Liver (tissue), 9 donors: Measurements from ENCODE around the gene HOXD12. TPM values are rescaled to one million over a fixed set of nuclear protein-coding genes. Genes with fewer than 3 reads are reported as not detected.
A peak's percentile ranks its signal among the peaks of the same experiment; 100 is the strongest.

ENCODE experiments used
- DNase-seq: peaks from one replicate; pipeline ENCODE4 v3.0.0-alpha.2; 2017; ENCODE audit warnings: low spot score
- H3K27ac ChIP-seq, 2 donors: one replicate each; pipeline ENCODE4 v1.7.0; 2013; ENCODE audit warnings: inconsistent platforms in 2 of 2, low read length in 2 of 2, control low read depth in 1 of 2, low read depth in 1 of 2, mild to moderate bottlenecking in 1 of 2
- H3K27me3 ChIP-seq, 4 donors: one replicate each; pipeline versions ENCODE4 v1.6.1 to v1.7.0; 2013; ENCODE audit warnings: low read length in 3 of 4, inconsistent platforms in 1 of 4, mild to moderate bottlenecking in 1 of 4, moderate library complexity in 1 of 4; ENCODE audit not compliant: control insufficient read depth in 4 of 4, insufficient read depth in 4 of 4
- H3K36me3 ChIP-seq, 4 donors: one replicate each; pipeline versions ENCODE4 v1.6.1 to v1.7.0; 2013; ENCODE audit warnings: low read length in 3 of 4, mild to moderate bottlenecking in 3 of 4, low read depth in 1 of 4, moderate library complexity in 1 of 4; ENCODE audit not compliant: control insufficient read depth in 4 of 4, insufficient read depth in 3 of 4
- H3K4me1 ChIP-seq, 4 donors: one replicate each; pipeline versions ENCODE4 v1.6.1 to v1.7.0; 2013; ENCODE audit warnings: low read length in 3 of 4, mild to moderate bottlenecking in 3 of 4, moderate library complexity in 1 of 4; ENCODE audit not compliant: control insufficient read depth in 4 of 4, insufficient read depth in 4 of 4
- H3K4me3 ChIP-seq, 3 donors: one replicate each; pipeline versions ENCODE4 v1.6.1 to v1.7.0; 2013; ENCODE audit warnings: low read length in 3 of 3, control low read depth in 1 of 3, low read depth in 1 of 3, mild to moderate bottlenecking in 1 of 3
- H3K9ac ChIP-seq, 2 donors: one replicate each; pipeline ENCODE4 v1.7.0; 2013; ENCODE audit warnings: low read length in 2 of 2, mild to moderate bottlenecking in 2 of 2, moderate library complexity in 2 of 2, control low read depth in 1 of 2, low read depth in 1 of 2
- H3K9me3 ChIP-seq, 4 donors: one replicate each; pipeline versions ENCODE4 v1.6.1 to v1.7.0; 2013; ENCODE audit warnings: low read length in 3 of 4; ENCODE audit not compliant: control insufficient read depth in 4 of 4
- CTCF ChIP-seq: fragments of 150-350 bp; IDR thresholded peaks from 2 replicates; pipeline ENCODE4 v1.5.1; 2017; ENCODE audit warnings: improper control_type of control experiment, low read depth, low read length; ENCODE audit not compliant: missing input control
- EGR1 ChIP-seq, 2 donors: IDR thresholded peaks; 2 replicates each; pipeline ENCODE4 v1.6.1; 2016 to 2018; ENCODE audit warnings: antibody characterized with exemption in 2 of 2, low read depth in 2 of 2
- FOXA1 ChIP-seq: IDR thresholded peaks from 2 replicates; pipeline ENCODE4 v1.6.1; 2016; ENCODE audit warnings: antibody characterized with exemption
- FOXA2 ChIP-seq: IDR thresholded peaks from 2 replicates; pipeline ENCODE4 v1.6.1; 2016; ENCODE audit warnings: antibody characterized with exemption
- GABPA ChIP-seq, 2 donors: IDR thresholded peaks in 1 of 2; conservative IDR thresholded peaks in 1 of 2; 2 replicates each; pipeline ENCODE4 v1.6.1; 2016; ENCODE audit warnings: antibody characterized with exemption in 2 of 2, mild to moderate bottlenecking in 1 of 2, moderate library complexity in 1 of 2
- HNF4A ChIP-seq, 2 donors: conservative IDR thresholded peaks; 2 replicates each; pipeline ENCODE4 v1.6.1; 2016; ENCODE audit warnings: antibody characterized with exemption in 2 of 2, mild to moderate bottlenecking in 2 of 2
- HNF4G ChIP-seq: IDR thresholded peaks from 2 replicates; pipeline ENCODE4 v1.6.1; 2016; ENCODE audit warnings: antibody characterized with exemption
- JUND ChIP-seq, 2 donors: IDR thresholded peaks; 2 replicates each; pipeline ENCODE4 v1.6.1; 2016; ENCODE audit warnings: antibody characterized with exemption in 2 of 2
- MAX ChIP-seq: IDR thresholded peaks from 2 replicates; pipeline ENCODE4 v1.6.1; 2016; ENCODE audit warnings: antibody characterized with exemption
- NR2F2 ChIP-seq: IDR thresholded peaks from 2 replicates; pipeline ENCODE4 v1.6.1; 2016; ENCODE audit warnings: antibody characterized with exemption
- RAD21 ChIP-seq, 2 donors: IDR thresholded peaks; 2 replicates each; pipeline ENCODE4 v1.6.1; 2016; ENCODE audit warnings: antibody characterized with exemption in 2 of 2, mild to moderate bottlenecking in 2 of 2
- REST ChIP-seq: IDR thresholded peaks from 2 replicates; pipeline ENCODE4 v1.6.1; 2016; ENCODE audit warnings: antibody characterized with exemption, mild to moderate bottlenecking
- RXRA ChIP-seq, 2 donors: IDR thresholded peaks; 2 replicates each; pipeline ENCODE4 v1.6.1; 2017 to 2018; ENCODE audit warnings: antibody characterized with exemption in 2 of 2, mild to moderate bottlenecking in 1 of 2
- SP1 ChIP-seq: IDR thresholded peaks from 2 replicates; pipeline ENCODE4 v1.6.1; 2018; ENCODE audit warnings: antibody characterized with exemption, mild to moderate bottlenecking
- TAF1 ChIP-seq: conservative IDR thresholded peaks from 2 replicates; pipeline ENCODE4 v1.6.1; 2016; ENCODE audit warnings: antibody characterized with exemption, mild to moderate bottlenecking
- YY1 ChIP-seq: IDR thresholded peaks from 2 replicates; pipeline ENCODE4 v1.6.1; 2016; ENCODE audit warnings: antibody characterized with exemption, mild to moderate bottlenecking
- ZBTB33 ChIP-seq: IDR thresholded peaks from 2 replicates; pipeline ENCODE4 v1.6.1; 2016; ENCODE audit warnings: antibody characterized with exemption
- WGBS: extraction: QIAGEN DNeasy Blood & Tissue Kit; methylation state at CpG from one replicate; pipeline ENCODE4 v1.1.7; 2013; 5-methylcytosine and 5-hydroxymethylcytosine counted together
- polyA plus RNA-seq, 2 donors: library from polyadenylated mRNA; stranded (reverse) in 1 of 2; unstranded in 1 of 2; fragments of 200-250 nt in 1 of 2; fragments of >200 nt in 1 of 2; fragmentation: Nextera tagmentation in 1 of 2; extraction: Ambion mirVana in 1 of 2; gene quantifications; one replicate each; pipeline versions ENCODE4 v1.2.1 to v1.2.3, GENCODE V29; 2013 to 2015
- total RNA-seq, 2 donors: library from RNA; depleted of rRNA; stranded (reverse); fragments of >200 nt; gene quantifications; one replicate each; pipeline ENCODE4 v1.2.3, GENCODE V29; 2014
- TF ChIP-seq, protein P1 (sequence below): IDR thresholded peaks from 2 replicates; pipeline ENCODE4 v1.6.1; 2016; ENCODE audit warnings: antibody characterized with exemption
- donor health status: healthy.
- donor health status: healthy.
- donor health status: healthy.
- donor health status: healthy.
- donor health status: healthy.

The HOXD12 gene
- total and polyA plus RNA-seq, 4 donors: not detected

DNA sequence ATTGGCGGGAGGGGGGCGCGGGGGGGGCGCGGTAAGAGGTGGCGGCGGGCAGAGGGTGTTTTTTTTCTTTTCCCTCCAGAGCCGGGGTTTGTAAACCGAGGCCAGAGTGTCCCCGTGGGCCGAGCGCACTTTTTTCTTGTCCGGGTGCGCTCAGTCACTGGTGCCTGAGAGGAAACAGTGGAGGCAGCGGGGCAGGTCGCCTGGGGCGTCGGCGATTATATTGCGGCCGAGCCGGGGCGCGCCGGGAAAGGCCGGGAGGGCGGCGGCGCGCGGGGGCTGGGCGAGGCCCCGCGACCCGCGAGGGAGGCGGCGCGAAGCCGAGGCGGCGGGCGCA is 30.2 kb downstream of the HOXD12 start:
- Histone ChIP-seq H3K9me3 (peaks cover 0 to 11% (median 0%) of the 10 kb centered on the region in 4 donors), H3K9ac (no peak overlapping the region), H3K27me3 (peaks cover 8 to 66% (median 24%) of the 10 kb centered on the region in 4 donors), H3K27ac (no peak overlapping the region), H3K4me3 (peak overlapping the region in 1 of 3 donors; percentile 44), H3K36me3 (no peaks in the 10 kb centered on the region), H3K4me1 (peaks cover 2 to 14% (median 6%) of the 10 kb centered on the region in 4 donors)
- TF ChIP-seq FOXA2 (no peak), RAD21 (IDR thresholded peaks at IDR 0.05) (no peak), NR2F2 (no peak), YY1 (no peak), RXRA (IDR thresholded peaks at IDR 0.05) (no peak), HNF4G (no peak), FOXA1 (no peak), GABPA (IDR thresholded peaks at IDR 0.05 in 1 of 2, conservative IDR thresholded peaks at IDR 0.05 in 1 of 2) (no peak), CTCF (no peak), EGR1 (IDR thresholded peaks at IDR 0.05; ENCODE audit: low read depth in 2 of 2) (no peak), TAF1 (no peak), JUND (IDR thresholded peaks at IDR 0.05) (no peak), HNF4A (conservative IDR thresholded peaks at IDR 0.05) (no peak), REST (no peak), MAX (no peak), SP1 (no peak), ZBTB33 (no peak)
- TF ChIP-seq, protein P1, sequence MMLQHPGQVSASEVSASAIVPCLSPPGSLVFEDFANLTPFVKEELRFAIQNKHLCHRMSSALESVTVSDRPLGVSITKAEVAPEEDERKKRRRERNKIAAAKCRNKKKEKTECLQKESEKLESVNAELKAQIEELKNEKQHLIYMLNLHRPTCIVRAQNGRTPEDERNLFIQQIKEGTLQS: no peak
- no peak for DNase-seq
- 5% methylated on average over 43 of the region's 43 CpGs for WGBS
